NCI-H2029 treated with DMSO at 0.1 percent for 48 hours (cell line): ENCODE measurements around the gene SMARCD2.
"Not testable (repeated sequence)": the region's sequence is repeated elsewhere in the genome, so short reads cannot be mapped to it uniquely, and the experiment has no call there.

ENCODE experiments used
- DNase-seq: peaks from one replicate; lab custom pipeline; 2025; lab: John Stamatoyannopoulos, UW

The SMARCD2 gene

DNA sequence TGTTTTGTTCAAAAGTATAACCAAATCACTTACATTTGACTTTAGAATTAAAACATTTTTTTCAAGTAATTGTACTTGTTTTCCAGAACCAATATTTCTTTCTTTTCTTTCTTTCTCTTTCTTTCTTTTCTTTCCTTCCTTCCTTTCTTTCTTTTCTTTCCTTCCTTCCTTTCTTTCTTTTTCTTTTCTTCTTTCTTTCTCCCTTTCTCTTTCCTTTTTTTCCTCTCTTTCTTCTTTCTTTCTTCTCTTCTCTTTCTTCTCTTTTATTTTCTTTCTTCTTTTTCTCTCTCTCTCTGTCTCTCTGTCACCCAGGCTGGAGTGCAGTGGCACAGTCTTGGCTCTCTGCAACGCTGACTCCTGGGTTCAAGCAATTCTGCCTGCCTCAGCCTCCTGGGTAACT is 41.7 kb downstream of the SMARCD2 start:
- DNase-seq: no peak

DNA sequence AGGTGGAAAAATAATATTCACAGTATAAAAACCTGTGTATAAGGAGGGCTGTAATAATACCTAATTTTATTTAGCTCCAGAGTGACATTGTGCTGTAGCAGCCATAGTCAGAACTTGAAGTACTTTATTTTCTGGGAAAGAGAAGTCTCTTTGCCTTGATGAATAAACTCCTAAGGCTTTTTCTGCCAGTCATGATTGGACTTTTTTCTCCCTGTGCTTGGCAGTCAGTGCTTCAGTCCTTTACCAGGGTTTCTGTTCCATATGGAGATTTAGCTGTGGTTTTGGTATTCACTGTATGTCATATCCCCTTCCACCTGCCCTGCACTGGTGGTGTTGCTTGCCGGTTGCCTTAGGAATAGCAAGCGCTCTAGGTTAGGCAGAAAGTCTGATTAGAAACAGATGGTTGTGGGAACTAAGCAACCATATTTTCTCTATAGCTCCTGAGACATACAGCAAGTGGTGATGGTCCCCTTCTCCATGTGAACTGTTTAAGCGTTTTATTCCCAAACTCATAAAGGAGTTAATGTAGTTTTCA is 43.8 kb downstream of the SMARCD2 start:
- DNase-seq: no peak

DNA sequence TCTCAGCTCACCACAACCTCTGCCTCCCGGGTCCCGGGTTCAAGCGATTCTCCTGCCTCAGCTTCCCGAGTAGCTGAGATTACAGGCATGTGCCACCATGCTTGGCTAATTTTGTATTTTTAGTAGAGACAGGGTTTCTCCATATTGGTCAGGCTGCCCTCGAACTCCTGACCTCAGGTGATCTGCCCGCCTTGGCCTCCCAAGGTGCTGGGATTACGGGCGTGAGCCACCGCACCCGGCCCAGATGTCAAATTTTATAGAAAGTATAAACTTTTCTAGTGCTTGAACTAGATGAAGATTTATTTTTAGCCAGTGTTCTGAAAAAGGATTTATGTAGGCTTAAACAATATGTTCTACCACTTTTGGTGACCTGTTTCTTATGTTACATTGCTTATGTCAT is 46.1 kb downstream of the SMARCD2 start:
- not testable (repeated sequence) for DNase-seq

DNA sequence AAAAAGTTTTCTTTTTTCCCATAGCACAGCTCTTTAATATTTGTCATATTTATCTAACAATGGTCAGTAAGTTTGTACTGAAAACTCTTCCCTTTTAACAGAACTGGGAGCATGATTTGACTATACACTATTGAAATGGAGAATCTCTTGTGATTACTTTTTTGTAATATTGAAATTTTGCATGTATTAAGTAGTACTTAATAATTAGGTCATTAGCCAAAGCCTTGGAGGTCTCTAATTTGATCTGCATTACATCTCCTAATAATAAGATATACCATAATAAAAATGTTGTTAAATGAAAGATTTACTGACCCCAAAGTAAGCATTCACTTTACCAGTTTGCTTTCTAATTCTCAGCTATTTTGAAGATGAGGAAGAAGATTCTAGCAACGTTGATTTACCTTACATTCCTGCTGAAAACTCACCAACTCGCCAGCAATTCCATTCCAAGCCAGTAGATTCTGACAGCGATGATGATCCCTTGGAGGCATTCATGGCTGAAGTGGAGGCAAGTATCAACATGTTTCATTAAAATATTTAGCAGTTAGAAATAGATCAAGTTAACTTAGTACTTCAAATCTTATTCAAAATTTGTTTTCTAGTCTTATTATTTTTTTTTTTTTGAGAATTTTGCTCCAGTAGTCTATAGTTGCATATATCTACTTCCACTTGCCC is 50.3 kb downstream of the SMARCD2 start:
- DNase-seq: no peak

DNA sequence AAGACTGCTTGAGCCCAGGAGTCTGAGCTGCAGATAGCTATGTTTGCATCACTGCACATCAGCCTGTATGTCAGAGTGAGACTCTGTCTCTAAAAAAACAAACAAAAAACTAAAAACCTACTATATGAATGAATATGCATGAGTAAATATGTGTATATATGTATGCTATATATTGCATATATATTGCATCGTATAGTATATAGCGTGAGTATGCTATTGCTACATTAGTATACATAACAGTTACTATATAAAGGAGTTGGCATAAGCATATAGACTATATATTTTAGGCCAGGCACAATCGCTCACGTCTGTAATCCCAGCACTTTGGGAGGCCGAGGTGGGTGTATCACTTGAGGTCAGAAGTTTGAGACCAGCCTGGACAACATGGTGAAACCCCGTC is 52.4 kb downstream of the SMARCD2 start:
- no peak for DNase-seq

DNA sequence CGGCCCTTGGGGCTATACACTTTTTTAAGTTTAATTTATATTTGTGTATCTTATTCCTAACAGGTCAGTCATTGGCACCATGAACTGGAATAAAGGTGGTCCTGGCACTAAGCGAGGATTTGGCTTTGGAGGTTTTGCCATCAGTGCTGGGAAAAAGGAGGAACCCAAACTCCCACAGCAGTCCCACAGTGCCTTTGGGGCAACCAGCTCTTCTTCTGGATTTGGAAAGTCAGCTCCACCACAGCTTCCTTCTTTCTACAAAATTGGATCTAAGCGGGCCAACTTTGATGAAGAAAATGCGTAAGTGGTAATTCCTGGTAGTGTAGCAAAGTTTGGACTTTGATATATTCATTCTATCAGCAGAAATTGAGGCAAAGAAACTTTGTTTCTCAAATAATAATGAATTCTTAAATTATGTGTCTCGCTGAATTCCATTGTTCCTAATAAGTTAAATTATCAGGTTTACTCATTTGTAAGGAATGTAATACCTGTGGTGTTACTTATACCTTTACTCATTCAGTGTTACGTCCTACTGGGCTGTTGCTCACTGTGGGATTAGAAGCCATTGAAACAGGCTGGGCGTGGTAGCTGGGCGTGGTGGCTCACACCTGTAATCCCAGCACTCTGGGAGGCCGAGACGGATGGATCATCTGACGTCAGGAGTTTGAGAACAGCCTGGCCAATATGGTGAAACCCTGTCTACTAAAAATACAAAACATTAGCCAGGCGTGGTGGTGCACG is 55.3 kb downstream of the SMARCD2 start:
- no peak for DNase-seq

DNA sequence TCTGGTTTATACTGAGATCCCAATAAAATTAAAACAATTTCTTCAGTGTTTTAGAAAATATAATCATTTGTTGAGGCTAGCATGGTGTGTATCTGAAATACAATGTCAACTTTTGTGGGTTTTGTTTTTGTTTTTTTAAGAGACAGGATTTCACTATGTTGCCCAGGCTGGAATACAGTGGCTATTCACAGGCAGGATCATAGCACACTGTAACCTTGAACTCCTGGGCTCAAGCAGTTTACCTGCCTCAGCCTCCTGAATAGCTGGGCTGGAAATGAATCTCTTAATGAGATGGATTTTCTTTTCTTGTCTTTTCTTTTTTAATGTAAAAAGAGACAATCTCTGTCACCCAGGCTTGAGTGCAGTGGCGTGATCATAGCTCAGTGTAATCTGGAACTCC is 56.4 kb downstream of the SMARCD2 start:
- no peak for DNase-seq

DNA sequence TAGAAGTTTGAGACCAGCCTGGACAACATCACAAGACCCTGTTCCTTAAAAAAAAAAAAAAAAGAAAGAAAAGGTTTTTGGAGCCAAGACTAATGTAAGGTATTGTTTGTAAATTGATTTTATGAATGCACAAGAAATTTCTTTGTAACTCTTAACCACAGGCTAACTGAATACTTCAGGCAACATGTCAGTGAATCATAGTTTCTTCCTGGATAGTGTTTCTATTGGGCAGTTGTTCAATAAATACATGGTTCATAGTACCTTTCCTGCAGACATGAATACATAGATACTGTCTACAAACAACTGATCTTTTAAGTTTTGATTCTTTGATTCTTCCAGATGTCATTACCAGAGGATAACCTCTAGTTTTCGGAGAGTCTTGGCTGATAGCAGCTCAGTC is 56.9 kb downstream of the SMARCD2 start:
- no peak for DNase-seq

DNA sequence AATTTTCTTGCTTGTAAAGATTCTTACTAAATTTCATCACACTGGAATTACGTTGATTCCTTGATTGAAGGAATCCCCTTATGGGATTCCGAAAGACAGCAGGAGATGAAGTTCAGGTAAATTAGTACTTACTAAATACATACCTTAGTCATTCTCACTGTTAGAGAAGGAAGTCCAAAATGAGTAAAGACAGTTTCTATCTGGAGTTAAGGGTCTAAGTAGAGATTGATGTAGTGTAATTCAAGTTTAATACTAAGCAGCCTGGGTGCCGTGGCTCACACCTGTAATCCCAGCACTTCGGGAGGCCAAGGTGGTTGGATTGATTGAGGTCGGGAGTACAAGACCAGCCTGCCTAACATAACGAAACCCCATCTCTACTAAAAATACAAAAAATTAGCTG is 59.0 kb downstream of the SMARCD2 start:
- DNase-seq: no peak
